ENCODE measurements around the gene KREMEN2. TPM values are rescaled to one million over a fixed set of nuclear protein-coding genes. Genes with fewer than 3 reads are reported as not detected.

KREMEN2 gene
- total and polyA plus RNA-seq, 2 of the 13 experiments (the other 11 are each of a cell fraction or from before 2014, with no cell fraction given): 0.48 to 1.2 TPM

- TF ChIP-seq TFDP2 (CRISPR knock-in tag; IDR thresholded peaks at IDR 0.05) (no peak), GFI1 (CRISPR knock-in tag; IDR thresholded peaks at IDR 0.05; ENCODE audit: borderline replicate concordance) (no peak), E2F1 (CRISPR knock-in tag; IDR thresholded peaks at IDR 0.05) (no peak), ZNF777 (CRISPR knock-in tag; IDR thresholded peaks at IDR 0.05) (peak; percentile 47; the same call in 1 of the 2 replicates), ATRX (CRISPR knock-in tag; IDR thresholded peaks at IDR 0.05; ENCODE audit: borderline replicate concordance) (no peak)
Observed at GRCh38 chr16:3013491-3013951, 49.4 kb downstream of the KREMEN2 start (continued).

- H3K27me3 ChIP-seq (ENCODE audit: control insufficient read depth in 1 of 2, insufficient read depth in 2 of 2, low read length in 2 of 2): peaks cover 7 to 22% of the 10 kb centered on the region in 2 experiments; a peak in 4 of 5 replicates
- intact Hi-C loops (cut with micrococcal nuclease; ENCODE audit: unreplicated experiment) (no loop called here), in situ Hi-C loops (cut with HindIII; ENCODE audit: extremely low pct_ligation_motif_present, low pct_unique_long_range_greater_than_20kb) (no loop called here)
- no peak for FAIRE-seq
- peak overlapping the region; percentile 55 for H3K4me2 ChIP-seq (ENCODE audit: low read depth, low read length)
- DNase-seq (ENCODE audit: low spot score): no peak
- H3K36me3 ChIP-seq (replicated peaks in 1 of 2; ENCODE audit: control insufficient read depth in 1 of 2, insufficient read depth in 2 of 2, low read length in 2 of 2): no peaks in the 10 kb centered on the region
- WGBS (ENCODE audit: low lambda C conversion rate): 13% methylated on average over 9 of the region's 12 CpGs
- H3K4me3 ChIP-seq (replicated peaks in 1 of 3; ENCODE audit: insufficient read depth in 1 of 3, low read depth in 2 of 3, low read length in 3 of 3): peak overlapping the region in 1 of 3 experiments; percentile 40; a peak in 1 of 6 replicates
- H3K79me2 ChIP-seq (ENCODE audit: insufficient read depth, low read length): no peaks in the 10 kb centered on the region
- H3K27ac ChIP-seq (ENCODE audit: extremely low read length, insufficient read depth, low read length): no peak overlapping the region
- POLR2A ChIA-PET: interaction anchor here (14.2 to 18.8 kb wide), 2 partner anchors 5 to 9 kb away, joined by 750 read pairs; partner anchors contain the start of genes CLDN6, CLDN9, HCFC1R1 and THOC6
- BruUV-seq (replicated peaks): no TSS peak
- H3K9me3 ChIP-seq (ENCODE audit: low read length): no peaks in the 10 kb centered on the region
- peaks cover 97% of the 10 kb centered on the region for H3K4me1 ChIP-seq (ENCODE audit: insufficient read depth, low read length)
- ATAC-seq: peak; percentile 28
- CTCF ChIA-PET (ENCODE audit: low intra/inter-chr PET ratio, low total read pairs): no interaction called here
- H4K20me1 ChIP-seq (ENCODE audit: insufficient read depth, low read length): no peaks in the 10 kb centered on the region
- no peak overlapping the region for H2AFZ ChIP-seq (ENCODE audit: low read length)
- no peak overlapping the region for H3K9ac ChIP-seq (ENCODE audit: insufficient read depth, low read depth, low read length)
- TF ChIP-seq ZNF800 (CRISPR knock-in tag; IDR thresholded peaks at IDR 0.05) (0 out of 2 replicates have a peak, but pooled peaks have one; percentile 24), ZNF354B (CRISPR knock-in tag; IDR thresholded peaks at IDR 0.05) (0 out of 2 replicates have a peak, but pooled peaks have one; percentile 23), MAX (IDR thresholded peaks at IDR 0.05) (no peak), RARA (CRISPR knock-in tag; IDR thresholded peaks at IDR 0.05) (0 out of 2 replicates have a peak, but pooled peaks have one; percentile 9), ZKSCAN5 (CRISPR knock-in tag; IDR thresholded peaks at IDR 0.05) (no peak), KLF12 (CRISPR knock-in tag; IDR thresholded peaks at IDR 0.05; ENCODE audit: borderline replicate concordance) (peak; percentile 26; the same call in 1 of the 2 replicates), ZBTB7B (CRISPR knock-in tag; IDR thresholded peaks at IDR 0.05) (peak; percentile 5; the same call in 1 of the 2 replicates), TBL1XR1 (IDR thresholded peaks at IDR 0.05; ENCODE audit: borderline replicate concordance, low read length, partially characterized antibody) (no peak), NR2F6 (IDR thresholded peaks at IDR 0.05) (no peak), NR2F6 (CRISPR knock-in tag; IDR thresholded peaks at IDR 0.05) (0 out of 2 replicates have a peak, but pooled peaks have one; percentile 18)
Observed at GRCh38 chr16:3013998-3014690, 50.1 kb downstream of the KREMEN2 start.

Data from HepG2 (cell line).